DND-41 (cell line): Measurements from ENCODE around the gene STX12.

Source experiments
- ATAC-seq: fragments of 200-7000 bp; cut with Tn5 transposase; 3 replicates; pipeline ENCODE4 v1.9.1; 2021; ENCODE audit warnings: low read depth; ENCODE audit not compliant: insufficient read depth
- DNase-seq: peaks from one replicate; pipeline ENCODE4 v3.0.0-alpha.2; 2020
- H2AFZ ChIP-seq: 2 replicates; pipeline ENCODE4 v1.6.0; 2012; ENCODE audit warnings: low read depth, low read length
- H3K27ac ChIP-seq: 2 replicates; pipeline ENCODE4 v1.5.1; 2012; ENCODE audit warnings: low read length, inconsistent platforms
- H3K27me3 ChIP-seq: fragments of 200-600 bp; sonication (generic); 2 replicates; pipeline ENCODE4 v1.6.0; 2012; ENCODE audit warnings: low read length, mild to moderate bottlenecking, inconsistent platforms; ENCODE audit not compliant: insufficient read depth, poor library complexity
- H3K36me3 ChIP-seq: 2 replicates; pipeline ENCODE4 v1.5.1; 2012; ENCODE audit warnings: low read length, inconsistent platforms; ENCODE audit not compliant: insufficient read depth
- H3K4me1 ChIP-seq: 2 replicates; pipeline ENCODE4 v1.5.1; 2012; ENCODE audit warnings: mild to moderate bottlenecking, low read length; ENCODE audit not compliant: insufficient read depth
- H3K4me2 ChIP-seq: 2 replicates; pipeline ENCODE4 v1.6.0; 2012; ENCODE audit warnings: mild to moderate bottlenecking, moderate library complexity, low read length, inconsistent platforms; ENCODE audit not compliant: insufficient read depth
- H3K4me3 ChIP-seq, 2 experiments: fragments of 200-600 bp in 1 of 2; shearing (Covaris generic) in 1 of 2; 2 replicates each; pipeline ENCODE4 v1.5.1; 2012 to 2016; ENCODE audit warnings: inconsistent platforms in 2 of 2, low read length in 2 of 2, mild to moderate bottlenecking in 2 of 2, low read depth in 1 of 2, moderate library complexity in 1 of 2
- H3K79me2 ChIP-seq: 2 replicates; pipeline ENCODE4 v1.6.0; 2012; ENCODE audit warnings: low read length, inconsistent platforms; ENCODE audit not compliant: insufficient read depth
- H3K9ac ChIP-seq: 2 replicates; pipeline ENCODE4 v1.6.0; 2012; ENCODE audit warnings: low read depth, mild to moderate bottlenecking, inconsistent platforms, low read length, moderate library complexity
- H3K9me3 ChIP-seq: 2 replicates; pipeline ENCODE4 v1.5.1; 2012; ENCODE audit warnings: low read length, moderate library complexity, mild to moderate bottlenecking, inconsistent platforms; ENCODE audit not compliant: insufficient read depth, severe bottlenecking
- H4K20me1 ChIP-seq: 2 replicates; pipeline ENCODE4 v1.6.0; 2012; ENCODE audit warnings: low read length; ENCODE audit not compliant: insufficient read depth
- CTCF ChIP-seq: IDR thresholded peaks from 2 replicates; pipeline ENCODE4 v1.5.1; 2012; ENCODE audit warnings: borderline replicate concordance, low read length, moderate library complexity, mild to moderate bottlenecking; ENCODE audit not compliant: poor library complexity, severe bottlenecking; ENCODE audit errors: extremely low read depth
- EZH2 ChIP-seq: IDR thresholded peaks from 3 replicates; pipeline ENCODE4 v1.6.1; 2012; ENCODE audit warnings: borderline replicate concordance, low read depth, mild to moderate bottlenecking, moderate library complexity, low read length, inconsistent platforms; ENCODE audit not compliant: severe bottlenecking

The STX12 gene

DNA sequence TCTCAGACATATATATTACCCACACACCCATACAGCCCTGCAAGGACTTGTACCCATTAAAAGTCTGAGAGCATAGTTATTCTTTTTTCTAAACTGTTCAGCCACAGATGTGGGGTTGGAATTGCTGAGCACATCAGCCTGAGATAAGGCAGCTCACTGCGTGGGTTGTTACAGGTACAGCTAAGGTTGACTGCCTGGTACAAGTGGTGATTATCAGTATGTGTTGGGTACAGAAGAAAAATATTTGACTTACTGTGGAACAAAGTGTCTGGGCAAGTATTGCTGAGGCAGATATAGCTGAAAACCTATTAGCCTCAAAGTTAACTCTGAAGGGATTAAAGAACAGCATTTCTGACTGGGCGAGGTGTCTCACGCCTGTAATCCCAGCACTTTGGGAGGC, 5.0 kb downstream of the STX12 start:
- peaks cover 9% of the 10 kb centered on the region; the same call in 1 of the 2 replicates for H4K20me1 ChIP-seq
- H3K4me2 ChIP-seq, result no peak overlapping the region
- ATAC-seq (no peak), DNase-seq (no peak)
- no peaks in the 10 kb centered on the region for H3K9me3 ChIP-seq
- no peaks in the 10 kb centered on the region for H3K27me3 ChIP-seq
- H3K9ac ChIP-seq, result no peak overlapping the region
- peaks cover 20% of the 10 kb centered on the region for H3K4me1 ChIP-seq
- H3K79me2 ChIP-seq, result peaks cover 79% of the 10 kb centered on the region
- peaks cover 10% of the 10 kb centered on the region; the same call in 1 of the 2 replicates for H3K36me3 ChIP-seq
- H3K27ac ChIP-seq, result no peak overlapping the region
- H2AFZ ChIP-seq, result no peak overlapping the region
- no peak for TF ChIP-seq EZH2
- no peak for TF ChIP-seq CTCF
- H3K4me3 ChIP-seq, result no peak overlapping the region

DNA sequence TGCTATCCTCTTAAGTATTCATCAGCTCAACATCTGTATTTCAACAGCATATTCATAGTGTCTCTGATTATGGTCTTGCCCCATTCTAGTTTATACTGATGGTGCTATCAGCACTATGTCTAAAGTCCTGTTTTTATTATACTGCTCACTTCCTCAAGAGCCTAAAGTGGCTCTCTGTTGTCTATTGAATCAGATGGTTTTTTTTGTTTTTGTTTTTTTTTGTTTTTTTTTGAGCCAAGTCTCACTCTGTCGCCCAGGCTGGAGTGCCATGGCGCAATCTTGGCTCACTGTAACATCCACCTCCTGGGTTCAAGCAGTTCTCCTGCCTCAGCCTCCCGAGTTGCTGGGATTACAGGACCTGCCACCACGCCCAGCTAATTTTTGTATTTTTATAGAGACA, 6.1 kb downstream of the STX12 start:
- TF ChIP-seq EZH2 (no peak), CTCF (no peak)
- ATAC-seq (no peak), DNase-seq (no peak)
- H3K4me3 ChIP-seq, result no peak overlapping the region
- H3K9ac ChIP-seq, result no peak overlapping the region
- peaks cover 6% of the 10 kb centered on the region; the same call in 1 of the 2 replicates for H4K20me1 ChIP-seq
- H3K4me2 ChIP-seq, result no peak overlapping the region
- H3K27ac ChIP-seq, result no peak overlapping the region
- peaks cover 10% of the 10 kb centered on the region; the same call in 1 of the 2 replicates for H3K36me3 ChIP-seq
- peaks cover 13% of the 10 kb centered on the region for H3K4me1 ChIP-seq
- H3K9me3 ChIP-seq, result no peaks in the 10 kb centered on the region
- H2AFZ ChIP-seq, result no peak overlapping the region
- H3K79me2 ChIP-seq, result peaks cover 73% of the 10 kb centered on the region
- H3K27me3 ChIP-seq, result no peaks in the 10 kb centered on the region

DNA sequence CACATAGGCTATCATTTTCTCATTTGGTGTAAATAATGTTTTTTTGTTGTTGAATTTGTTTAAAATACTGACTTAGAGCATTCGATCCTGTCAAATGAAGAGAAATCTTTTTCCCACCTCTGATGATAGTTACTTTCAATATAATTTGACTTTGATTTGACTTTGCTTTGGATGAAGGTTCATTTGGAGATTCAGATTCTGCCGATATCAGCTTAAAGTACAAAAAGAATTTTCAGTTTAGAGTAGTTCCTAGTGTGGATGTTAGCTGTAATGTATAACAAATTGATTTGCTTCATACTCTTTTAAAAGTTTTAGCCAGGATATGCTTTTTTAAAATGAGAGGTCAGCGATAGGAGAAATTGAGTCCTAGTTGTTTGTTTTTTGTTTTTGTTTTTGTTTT, 9.9 kb downstream of the STX12 start:
- Histone ChIP-seq H3K27ac (no peak overlapping the region), H3K4me1 (no peaks in the 10 kb centered on the region), H3K79me2 (peaks cover 59% of the 10 kb centered on the region), H3K4me3 (no peak overlapping the region), H3K36me3 (no peaks in the 10 kb centered on the region), H3K4me2 (no peak overlapping the region), H3K27me3 (no peaks in the 10 kb centered on the region), H3K9ac (no peak overlapping the region), H4K20me1 (no peaks in the 10 kb centered on the region), H3K9me3 (no peaks in the 10 kb centered on the region), H2AFZ (no peak overlapping the region)
- ATAC-seq, result no peak
- DNase-seq, result no peak
- no peak for TF ChIP-seq EZH2
- TF ChIP-seq CTCF, result no peak

DNA sequence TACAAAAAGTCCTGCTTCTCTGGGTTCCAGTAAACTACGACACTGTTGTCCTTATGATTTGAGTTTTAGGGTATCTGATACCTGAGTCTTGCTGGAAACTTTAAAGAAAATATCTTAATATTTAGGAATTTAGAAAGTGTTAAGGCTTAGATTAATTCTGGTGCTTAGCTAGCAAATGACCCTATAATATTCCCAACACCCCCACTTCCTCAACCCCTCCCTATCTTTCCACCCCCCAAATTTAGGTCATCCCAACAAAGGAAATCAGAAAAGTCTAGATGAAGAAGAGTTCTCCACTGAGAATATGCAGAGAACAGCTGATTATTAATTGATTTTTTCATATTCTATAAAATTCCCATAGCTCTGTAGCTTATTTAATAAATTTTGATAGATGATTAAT, 11.7 kb downstream of the STX12 start:
- H3K9me3 ChIP-seq, result no peaks in the 10 kb centered on the region
- no peak for TF ChIP-seq CTCF
- TF ChIP-seq EZH2, result no peak
- H3K9ac ChIP-seq, result no peak overlapping the region
- DNase-seq (no peak), ATAC-seq (no peak)
- peaks cover 4% of the 10 kb centered on the region; the same call in 1 of the 2 replicates for H3K36me3 ChIP-seq
- H3K27ac ChIP-seq, result no peak overlapping the region
- H4K20me1 ChIP-seq, result no peaks in the 10 kb centered on the region
- no peak overlapping the region for H2AFZ ChIP-seq
- H3K4me2 ChIP-seq, result no peak overlapping the region
- no peaks in the 10 kb centered on the region for H3K27me3 ChIP-seq
- no peaks in the 10 kb centered on the region for H3K4me1 ChIP-seq
- no peak overlapping the region for H3K4me3 ChIP-seq
- peaks cover 52% of the 10 kb centered on the region for H3K79me2 ChIP-seq
